Inferior parietal cortex (tissue), 1 donor: ENCODE results near the gene SMG5.
A peak's percentile ranks its signal among the peaks of the same experiment; 100 is the strongest.
"Not testable (repeated sequence)": the region's sequence is repeated elsewhere in the genome, so short reads cannot be mapped to it uniquely, and the experiment has no call there.

Source experiments
- DNase-seq: peaks from one replicate; pipeline ENCODE4 v3.0.0-alpha.2; 2016; ENCODE audit errors: extremely low spot score

Gene SMG5

GRCh38 chr1:156245451-156246232 is 37.0 kb downstream of the SMG5 start:
- no peak for DNase-seq

GRCh38 chr1:156244712-156245111 is 37.9 kb downstream of the SMG5 start:
- DNase-seq = no peak

GRCh38 chr1:156244126-156244525 is 38.5 kb downstream of the SMG5 start:
- no peak for DNase-seq

GRCh38 chr1:156242738-156243137 is 39.9 kb downstream of the SMG5 start:
- no peak for DNase-seq

GRCh38 chr1:156241926-156242325 is 40.7 kb downstream of the SMG5 start, which contains the start of gene BGLAP:
TSS of gene BGLAP (plus strand) at chr1:156242184. CDS start at chr1:156242232, 48 bp downstream.
- no peak for DNase-seq

- no peak for DNase-seq
Measured at GRCh38 chr1:156241311-156241811, 41.3 kb downstream of the SMG5 start.

GRCh38 chr1:156238248-156238647 is 44.4 kb downstream of the SMG5 start:
- no peak for DNase-seq

GRCh38 chr1:156236164-156236563 is 46.5 kb downstream of the SMG5 start:
- no peak for DNase-seq

- no peak for DNase-seq
Measured at GRCh38 chr1:156233426-156234127, 49.0 kb downstream of the SMG5 start.

- DNase-seq = no peak
Measured at GRCh38 chr1:156232201-156232894, 50.3 kb downstream of the SMG5 start.

GRCh38 chr1:156230473-156230837 is 52.2 kb downstream of the SMG5 start:
- DNase-seq = no peak

- DNase-seq = no peak
Measured at GRCh38 chr1:156229809-156230472, 52.7 kb downstream of the SMG5 start.

- DNase-seq = no peak
Measured at GRCh38 chr1:156228501-156228900, 54.1 kb downstream of the SMG5 start.

- DNase-seq = no peak
Measured at GRCh38 chr1:156226782-156227181, 55.8 kb downstream of the SMG5 start.

- DNase-seq = no peak
Measured at GRCh38 chr1:156226116-156226538, 56.5 kb downstream of the SMG5 start.

- DNase-seq = no peak
Measured at GRCh38 chr1:156225677-156226014, 57.0 kb downstream of the SMG5 start.

- no peak for DNase-seq
Measured at GRCh38 chr1:156221986-156222692, 60.5 kb downstream of the SMG5 start.

- DNase-seq = no peak
Measured at GRCh38 chr1:156220226-156220625, 62.4 kb downstream of the SMG5 start.

GRCh38 chr1:156217871-156218270 is 64.8 kb downstream of the SMG5 start:
- DNase-seq = peak; percentile 39

- DNase-seq = not testable (repeated sequence)
Measured at GRCh38 chr1:156216361-156217086, 66.1 kb downstream of the SMG5 start.
